K562 (cell line): Measurements from ENCODE around the gene LAGE3. TPM values are rescaled to one million over a fixed set of nuclear protein-coding genes. Genes with fewer than 3 reads are reported as not detected.

ENCODE experiments used
- CBX2 ChIP-seq: fragments of 200-600 bp; sonication (generic); IDR thresholded peaks from one replicate; pipeline ENCODE4 v1.6.1; 2012; ENCODE audit warnings: mild to moderate bottlenecking, low read length, inconsistent platforms; ENCODE audit not compliant: insufficient read depth, poor library complexity, severe bottlenecking
- ILK ChIP-seq: fragments of 450-650 bp; IDR thresholded peaks from 2 replicates; pipeline ENCODE4 v1.6.1; 2016; ENCODE audit warnings: missing genetic modification characterization, low read depth, mild to moderate bottlenecking, missing compliant biosample characterization, moderate library complexity, borderline replicate concordance
- NCOA2 ChIP-seq, 2 experiments: fragments of 450-650 bp; IDR thresholded peaks; 2 replicates each; pipeline ENCODE4 v1.6.1; 2018; ENCODE audit warnings: mild to moderate bottlenecking in 2 of 2, moderate library complexity in 1 of 2; ENCODE audit not compliant: partially characterized antibody in 2 of 2
- ZBTB40 ChIP-seq, 2 experiments: fragments of 450-650 bp in 1 of 2; sonication (generic) in 1 of 2; formaldehyde crosslinking in 1 of 2; IDR thresholded peaks; 2 replicates each; pipeline versions ENCODE4 v1.7.1 to v1.9.0; 2016 to 2022; ENCODE audit warnings: inconsistent platforms in 1 of 2, mild to moderate bottlenecking in 1 of 2, missing genetic modification reagents in 1 of 2
- ZNF263 ChIP-seq: sonication (generic); formaldehyde crosslinking; IDR thresholded peaks from 2 replicates; pipeline ENCODE4 v1.8.0; 2022; ENCODE audit warnings: mild to moderate bottlenecking, missing genetic modification reagents, borderline replicate concordance
- ZNF57 ChIP-seq: fragments of 450-650 bp; formaldehyde crosslinking; IDR thresholded peaks from 2 replicates; pipeline ENCODE4 v1.4.0; 2020; ENCODE audit warnings: mild to moderate bottlenecking, moderate library complexity
- ZNF707 ChIP-seq: fragments of 250-450 bp; sonication (Bioruptor Pico); conservative IDR thresholded peaks from 2 replicates; pipeline ENCODE4 v1.8.0; 2022; ENCODE audit warnings: inconsistent platforms, mild to moderate bottlenecking, moderate library complexity
- polyA plus RNA-seq, 8 experiments: library from polyadenylated mRNA; depleted of rRNA in 4 of 8; stranded (reverse) in 5 of 8; unstranded in 3 of 8; fragments of >200 nt; fragmentation: Nextera tagmentation in 2 of 8; fragmentation: Illumina TruSeq in 1 of 8; extraction: Ambion mirVana in 2 of 8; extraction: Trizol in 1 of 8; gene quantifications; 2 replicates each; pipeline versions ENCODE4 v1.2.1 to v1.2.3, GENCODE V29; 2011 to 2014; ENCODE audit warnings: inconsistent platforms in 1 of 8, missing spikeins in 1 of 8
- total RNA-seq, 7 experiments: library from RNA; depleted of rRNA in 6 of 7; stranded (reverse); fragments of >200 nt in 6 of 7; fragmentation: Illumina TruSeq in 2 of 7; extraction: Trizol in 2 of 7; gene quantifications; 2 replicates each; pipeline versions ENCODE4 v1.2.1 to v1.2.3, GENCODE V29; 2011 to 2021; ENCODE audit warnings: low replicate concordance in 1 of 7
- TF ChIP-seq, protein P1 (sequence below): fragments of 250-450 bp; sonication (Bioruptor Pico); IDR thresholded peaks from 2 replicates; pipeline ENCODE4 v1.4.0; 2020; ENCODE audit warnings: borderline replicate concordance

Gene LAGE3
- total and polyA plus RNA-seq, 9 of the 15 experiments (the other 6 are each of a cell fraction or from before 2014, with no cell fraction given), result 28.2 to 125 (median 35.8) TPM

DNA sequence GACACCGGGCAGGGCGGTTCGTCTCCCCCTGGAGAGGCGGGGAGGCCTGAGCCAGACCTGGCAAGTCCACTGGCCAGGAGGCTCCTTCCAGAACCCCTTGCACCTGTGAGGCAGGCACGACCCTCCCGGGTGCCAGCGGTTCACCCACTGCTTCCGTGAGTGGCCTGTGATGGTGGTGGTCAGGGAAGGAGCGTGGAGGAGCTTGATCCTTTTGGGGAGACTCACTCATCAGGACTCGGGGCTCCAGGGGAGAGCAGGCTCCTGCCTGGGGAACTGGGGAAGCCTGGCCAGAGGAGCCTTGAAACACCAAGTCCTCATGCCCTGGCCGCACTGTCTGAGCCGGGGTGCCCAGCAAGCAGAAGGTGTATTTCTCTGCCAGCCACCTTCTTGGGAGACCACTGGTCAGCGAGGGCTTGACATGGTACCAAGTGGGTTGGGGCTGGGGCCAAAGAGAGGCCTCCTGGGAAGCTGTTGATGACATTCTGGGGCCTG, 34.3 kb downstream of the LAGE3 start (continued):
- TF ChIP-seq ZBTB40 (IDR thresholded peaks at IDR 0.05) (peak; percentile 51; the same call in 1 of the 2 replicates), ZBTB40 (CRISPR knock-in tag; IDR thresholded peaks at IDR 0.05) (no peak), CBX2 (no peak), ZNF263 (CRISPR knock-in tag) (0 out of 2 replicates have a peak, but pooled peaks have one; percentile 15), ZNF57 (CRISPR knock-in tag) (no peak), NCOA2 (IDR thresholded peaks at IDR 0.05; ENCODE audit: partially characterized antibody in 2 of 2) (no peak), ILK (tag) (no peak), ZNF707 (CRISPR knock-in tag) (no peak)
- TF ChIP-seq, protein P1, sequence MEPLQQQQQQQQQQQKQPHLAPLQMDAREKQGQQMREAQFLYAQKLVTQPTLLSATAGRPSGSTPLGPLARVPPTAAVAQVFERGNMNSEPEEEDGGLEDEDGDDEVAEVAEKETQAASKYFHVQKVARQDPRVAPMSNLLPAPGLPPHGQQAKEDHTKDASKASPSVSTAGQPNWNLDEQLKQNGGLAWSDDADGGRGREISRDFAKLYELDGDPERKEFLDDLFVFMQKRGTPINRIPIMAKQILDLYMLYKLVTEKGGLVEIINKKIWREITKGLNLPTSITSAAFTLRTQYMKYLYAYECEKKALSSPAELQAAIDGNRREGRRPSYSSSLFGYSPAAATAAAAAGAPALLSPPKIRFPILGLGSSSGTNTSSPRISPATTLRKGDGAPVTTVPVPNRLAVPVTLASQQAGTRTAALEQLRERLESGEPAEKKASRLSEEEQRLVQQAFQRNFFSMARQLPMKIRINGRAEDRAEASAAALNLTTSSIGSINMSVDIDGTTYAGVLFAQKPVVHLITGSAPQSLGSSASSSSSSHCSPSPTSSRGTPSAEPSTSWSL, result no peak
